Measurements from ENCODE around the gene SLC25A34.

SLC25A34 gene

DNA sequence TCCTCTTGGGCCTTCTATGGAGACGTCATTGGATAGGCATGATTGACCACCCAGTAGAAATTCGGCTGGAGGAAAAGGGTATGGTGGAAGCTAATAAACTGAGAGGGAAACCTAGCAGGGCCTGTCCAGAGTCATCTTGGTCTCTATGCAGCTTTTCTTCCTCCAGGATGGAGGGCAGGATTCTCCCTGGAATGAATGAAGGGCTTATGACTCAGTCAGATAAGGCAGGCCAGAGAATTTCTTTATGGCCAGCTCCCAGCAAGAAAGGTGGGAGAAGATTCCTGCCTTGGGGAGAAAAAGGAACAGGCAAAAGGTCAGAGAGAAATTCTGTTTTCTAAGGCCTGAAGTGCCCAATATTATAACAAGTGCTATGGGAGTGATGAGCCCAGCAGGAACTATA lies 39.6 kb downstream of the SLC25A34 start:
- no peak for DNase-seq (ENCODE audit: low read depth in 2 of 2)

GRCh38 chr1:15777909-15778707 lies 42.0 kb downstream of the SLC25A34 start:
- no peak for DNase-seq (ENCODE audit: low read depth in 2 of 2)

- DNase-seq (ENCODE audit: low read depth in 2 of 2) = no peak
These were observed 49.6 kb downstream of the SLC25A34 start for GRCh38 chr1:15785683-15786082.

DNA sequence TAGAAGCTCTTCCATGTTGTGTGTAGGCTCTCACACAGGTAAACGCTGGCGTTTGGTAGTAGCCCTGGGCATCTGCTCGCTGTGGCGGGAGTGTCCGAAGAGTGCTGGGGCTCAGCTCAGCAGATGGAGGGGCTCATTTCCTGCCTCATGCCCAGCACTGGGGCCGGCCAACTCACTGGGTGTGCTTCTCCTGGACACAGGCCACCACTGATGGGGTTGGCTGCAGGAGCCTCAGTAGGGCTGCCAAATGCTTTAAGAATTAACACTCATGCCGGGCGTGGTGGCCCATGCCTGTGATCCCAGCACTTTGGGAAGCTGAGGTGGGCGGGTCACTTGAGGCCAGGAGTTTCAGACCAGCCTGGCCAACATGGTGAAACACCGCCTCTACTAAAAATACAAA lies 50.5 kb downstream of the SLC25A34 start:
- no peak for DNase-seq (ENCODE audit: low read depth in 2 of 2)

DNA sequence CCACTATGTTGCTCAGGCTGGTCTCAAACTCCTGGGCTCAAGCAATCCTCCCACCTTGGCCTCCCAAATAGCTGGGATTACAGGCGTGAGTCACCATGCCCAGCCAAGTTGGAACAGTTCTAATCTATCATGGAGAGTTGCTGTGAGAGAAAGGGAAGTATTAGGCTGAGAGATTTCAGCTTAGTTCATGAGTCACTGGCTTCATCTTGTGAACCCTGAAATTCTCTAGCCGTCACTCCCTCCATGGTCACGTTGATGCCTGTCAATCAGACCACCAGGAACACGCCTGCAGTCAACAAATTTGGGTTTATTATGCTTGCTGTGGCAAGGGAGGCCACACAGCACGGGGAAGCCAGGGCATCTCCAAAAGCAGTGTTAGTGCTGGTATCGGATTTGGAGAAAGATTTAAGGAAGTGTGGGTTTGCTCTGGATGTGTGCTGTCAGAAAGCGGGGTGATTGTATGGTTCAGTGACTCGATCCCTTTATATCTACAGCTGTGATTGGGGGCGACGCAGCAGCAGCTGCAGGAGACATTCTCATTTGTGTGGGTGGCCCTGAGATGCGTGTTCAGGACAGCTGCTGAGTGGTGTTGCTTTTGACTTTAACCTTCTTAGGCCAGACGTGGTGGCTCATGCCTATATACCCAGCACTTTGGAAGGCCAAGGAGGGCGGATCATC lies 52.7 kb downstream of the SLC25A34 start:
- no peak for DNase-seq (ENCODE audit: low read depth in 2 of 2)

Measured in stimulated activated CD4-positive, alpha-beta T cell treated with anti-CD3 and anti-CD28 coated beads, Interleukin-1b, Interleukin-23, amount 100 ng/mL, for 1 hour (primary cell).